Chondrocyte (in vitro differentiated cells): ENCODE measurements around the gene AIF1L. TPM values are rescaled to one million over a fixed set of nuclear protein-coding genes. Genes with fewer than 3 reads are reported as not detected.

Experiments used
- DNase-seq: peaks from one replicate; pipeline ENCODE4 v3.0.0; 2021; ENCODE audit warnings: mixed read lengths, low spot score
- H3K27ac Mint-ChIP-seq: one replicate; pipeline ENCODE4 v1.8.0; 2021; ENCODE audit warnings: mild to moderate bottlenecking, moderate library complexity, mixed read lengths; ENCODE audit not compliant: unreplicated experiment
- H3K27me3 Mint-ChIP-seq: 2 replicates; pipeline ENCODE4 v1.8.0; 2021; ENCODE audit warnings: low read depth, mixed read lengths
- H3K36me3 Mint-ChIP-seq: 2 replicates; pipeline ENCODE4 v1.8.0; 2021; ENCODE audit warnings: low read depth, mixed read lengths
- H3K4me1 Mint-ChIP-seq: 2 replicates; pipeline ENCODE4 v1.8.0; 2021; ENCODE audit warnings: low read depth, mild to moderate bottlenecking, mixed read lengths
- H3K4me3 Mint-ChIP-seq: one replicate; pipeline ENCODE4 v1.8.0; 2021; ENCODE audit warnings: mild to moderate bottlenecking, moderate library complexity, mixed read lengths; ENCODE audit not compliant: unreplicated experiment
- H3K9me3 Mint-ChIP-seq: 2 replicates; pipeline ENCODE4 v1.8.0; 2021; ENCODE audit warnings: low read depth, mixed read lengths
- total RNA-seq: library from RNA; stranded (reverse); gene quantifications from 3 replicates; pipeline ENCODE4 v1.2.1, GENCODE V29; 2021
- TF ChIP-seq, protein P1 (sequence below): fragments of 200-600 bp; sonication (generic); IDR thresholded peaks from 2 replicates; pipeline ENCODE4 v1.5.0; 2021; ENCODE audit warnings: antibody characterized with exemption, mild to moderate bottlenecking, moderate library complexity

Gene AIF1L
- total RNA-seq, 1 donor from 2014 or later: 30.1 TPM

DNA sequence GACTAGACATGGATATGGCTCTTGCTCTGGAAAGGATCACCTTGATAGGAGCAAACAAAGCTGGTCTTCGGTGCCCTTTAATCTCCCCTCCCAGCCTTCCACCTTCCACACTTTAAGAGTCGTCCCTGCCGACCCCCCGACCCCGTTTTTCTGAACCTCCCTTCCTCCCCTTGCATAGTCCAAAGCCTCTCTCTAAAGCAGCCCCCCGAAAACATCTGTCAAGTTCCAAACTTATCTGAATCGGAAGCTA, 28.6 kb downstream of the AIF1L start:
- peak overlapping the region; percentile 99 for H3K27ac Mint-ChIP-seq
- H3K4me1 Mint-ChIP-seq: peaks cover 20% of the 10 kb centered on the region
- DNase-seq: no peak
- no peaks in the 10 kb centered on the region for H3K27me3 Mint-ChIP-seq
- peaks cover 13% of the 10 kb centered on the region for H3K36me3 Mint-ChIP-seq
- H3K4me3 Mint-ChIP-seq: peak overlapping the region; percentile 96
- TF ChIP-seq, protein P1, sequence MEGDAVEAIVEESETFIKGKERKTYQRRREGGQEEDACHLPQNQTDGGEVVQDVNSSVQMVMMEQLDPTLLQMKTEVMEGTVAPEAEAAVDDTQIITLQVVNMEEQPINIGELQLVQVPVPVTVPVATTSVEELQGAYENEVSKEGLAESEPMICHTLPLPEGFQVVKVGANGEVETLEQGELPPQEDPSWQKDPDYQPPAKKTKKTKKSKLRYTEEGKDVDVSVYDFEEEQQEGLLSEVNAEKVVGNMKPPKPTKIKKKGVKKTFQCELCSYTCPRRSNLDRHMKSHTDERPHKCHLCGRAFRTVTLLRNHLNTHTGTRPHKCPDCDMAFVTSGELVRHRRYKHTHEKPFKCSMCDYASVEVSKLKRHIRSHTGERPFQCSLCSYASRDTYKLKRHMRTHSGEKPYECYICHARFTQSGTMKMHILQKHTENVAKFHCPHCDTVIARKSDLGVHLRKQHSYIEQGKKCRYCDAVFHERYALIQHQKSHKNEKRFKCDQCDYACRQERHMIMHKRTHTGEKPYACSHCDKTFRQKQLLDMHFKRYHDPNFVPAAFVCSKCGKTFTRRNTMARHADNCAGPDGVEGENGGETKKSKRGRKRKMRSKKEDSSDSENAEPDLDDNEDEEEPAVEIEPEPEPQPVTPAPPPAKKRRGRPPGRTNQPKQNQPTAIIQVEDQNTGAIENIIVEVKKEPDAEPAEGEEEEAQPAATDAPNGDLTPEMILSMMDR: no peak
- no peaks in the 10 kb centered on the region for H3K9me3 Mint-ChIP-seq

DNA sequence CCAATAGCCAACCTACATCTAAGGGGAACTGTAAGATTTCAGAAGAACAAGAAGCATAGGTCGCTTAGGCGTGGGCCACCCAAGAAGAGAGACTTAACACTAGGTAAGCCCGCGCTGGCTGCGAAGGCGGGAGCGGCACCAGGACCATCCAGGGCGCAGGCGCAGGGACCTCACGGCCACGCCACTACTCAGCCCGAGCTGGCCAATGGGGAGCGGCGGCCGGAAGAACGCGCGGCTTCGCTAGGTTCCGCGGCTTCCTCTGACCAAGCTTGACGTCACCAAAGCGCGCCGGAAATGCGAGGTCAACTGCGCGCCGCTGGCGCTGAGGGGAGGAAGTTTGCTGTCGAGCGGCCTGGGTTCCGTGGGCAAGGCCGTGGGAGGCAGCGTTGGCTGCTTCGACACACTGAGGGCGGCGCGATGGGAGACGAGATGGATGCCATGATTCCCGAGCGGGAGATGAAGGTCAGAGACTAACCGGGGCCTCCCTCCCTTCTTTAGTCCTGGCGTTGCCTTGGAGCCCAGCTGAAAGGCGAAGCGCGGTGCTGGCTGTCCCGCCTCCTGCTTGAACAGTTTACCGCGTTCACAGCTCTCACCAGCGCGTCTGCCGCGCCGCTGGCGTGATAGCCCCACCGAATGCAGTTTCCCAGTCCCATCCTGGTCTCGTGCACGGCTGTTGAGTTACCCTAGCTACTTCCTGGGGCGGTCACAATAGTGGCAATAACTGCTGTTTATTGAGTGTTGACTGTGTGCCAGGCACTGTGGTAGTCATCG, 29.1 kb downstream of the AIF1L start, which contains the start of gene NUP214:
NUP214 (plus strand) TSS at position 299 of the 771 bp plus-strand sequence; CDS start at position 418, 119 bp downstream.
- H3K27me3 Mint-ChIP-seq: no peaks in the 10 kb centered on the region
- H3K9me3 Mint-ChIP-seq: no peaks in the 10 kb centered on the region
- H3K4me3 Mint-ChIP-seq: peak within 1 kb of the TSS; percentile 96
- DNase-seq: peak; percentile 99
- peaks cover 20% of the 10 kb centered on the region for H3K4me1 Mint-ChIP-seq
- TF ChIP-seq, protein P1: no peak
- H3K36me3 Mint-ChIP-seq: peaks cover 14% of the 10 kb centered on the region
- peak within 1 kb of the TSS; percentile 99 for H3K27ac Mint-ChIP-seq

DNA sequence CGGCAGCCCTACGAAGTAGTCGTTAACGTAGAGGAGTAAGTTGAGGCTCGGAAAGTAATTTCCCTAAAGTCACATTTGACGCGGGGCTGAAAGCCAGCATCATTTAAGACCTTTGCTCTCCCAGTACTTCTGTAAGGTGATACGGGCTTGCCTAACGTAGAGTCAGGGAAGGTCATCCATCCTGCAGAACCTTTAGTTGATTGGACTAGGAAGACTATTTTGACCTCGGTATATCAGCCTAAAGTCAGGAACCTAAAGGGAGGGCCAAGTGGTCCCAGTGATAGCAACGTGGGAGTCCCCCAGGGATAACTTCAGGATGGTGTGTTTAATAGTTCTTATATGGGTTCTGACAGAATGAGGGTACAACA, 29.7 kb downstream of the AIF1L start:
- Mint-ChIP-seq H3K27me3 (no peaks in the 10 kb centered on the region), H3K27ac (peak overlapping the region; percentile 99), H3K36me3 (peaks cover 16% of the 10 kb centered on the region), H3K4me3 (peak overlapping the region; percentile 96), H3K9me3 (no peaks in the 10 kb centered on the region), H3K4me1 (peaks cover 20% of the 10 kb centered on the region)
- TF ChIP-seq, protein P1: no peak
- DNase-seq: no peak

DNA sequence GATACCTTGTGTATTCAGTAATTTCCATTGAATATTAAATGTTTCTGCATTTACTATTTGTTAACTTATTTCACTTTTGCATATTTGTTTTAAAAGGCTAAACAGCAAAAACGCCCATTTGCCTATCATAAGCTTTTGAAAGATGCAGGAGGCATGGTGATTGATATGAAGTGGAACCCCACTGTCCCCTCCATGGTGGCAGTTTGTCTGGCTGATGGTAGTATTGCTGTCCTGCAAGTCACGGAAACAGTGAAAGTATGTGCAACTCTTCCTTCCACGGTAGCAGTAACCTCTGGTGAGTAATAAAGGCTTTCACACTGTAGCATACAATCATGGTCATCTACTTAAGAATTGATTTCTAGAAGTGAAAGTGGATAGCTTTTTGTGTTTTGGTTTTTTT, 32.9 kb downstream of the AIF1L start:
- Mint-ChIP-seq H3K9me3 (no peaks in the 10 kb centered on the region), H3K27ac (no peak overlapping the region), H3K36me3 (peaks cover 24% of the 10 kb centered on the region), H3K4me3 (no peak overlapping the region), H3K4me1 (peaks cover 20% of the 10 kb centered on the region), H3K27me3 (no peaks in the 10 kb centered on the region)
- DNase-seq: no peak
- TF ChIP-seq, protein P1: no peak

DNA sequence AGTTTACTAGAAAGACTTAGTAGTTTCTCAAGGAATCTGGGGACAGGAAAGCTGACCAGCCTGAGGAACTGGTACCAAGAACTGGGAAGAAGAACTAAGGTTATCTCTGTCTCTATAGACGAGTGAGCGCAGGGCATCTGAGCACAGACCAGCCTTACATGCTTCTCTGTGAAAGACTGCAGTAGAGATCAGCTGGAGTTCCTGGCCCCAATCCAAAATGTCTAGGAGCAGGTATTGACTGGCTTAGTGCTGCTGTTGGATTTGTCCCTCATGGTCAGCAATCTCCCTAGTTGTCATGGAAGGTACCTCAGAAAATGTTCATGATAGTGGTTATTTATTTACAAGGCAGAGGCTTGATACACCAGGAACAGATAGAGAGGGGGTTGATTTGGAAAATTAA, 42.3 kb downstream of the AIF1L start:
- DNase-seq: no peak
- H3K27ac Mint-ChIP-seq: no peak overlapping the region
- no peaks in the 10 kb centered on the region for H3K4me1 Mint-ChIP-seq
- TF ChIP-seq, protein P1: no peak
- no peaks in the 10 kb centered on the region for H3K9me3 Mint-ChIP-seq
- H3K27me3 Mint-ChIP-seq: no peaks in the 10 kb centered on the region
- H3K4me3 Mint-ChIP-seq: no peak overlapping the region
- H3K36me3 Mint-ChIP-seq: peaks cover 42% of the 10 kb centered on the region
